CD4-positive, alpha-beta T cell treated with Interleukin-6 for 4 hours (primary cell): ENCODE data around the gene WDHD1.
"Not testable (repeated sequence)": the region's sequence is repeated elsewhere in the genome, so short reads cannot be mapped to it uniquely, and the experiment has no call there.

Experiments
- DNase-seq: peaks from one replicate; pipeline ENCODE4 v3.0.0-alpha.2; 2020; ENCODE audit warnings: mixed read lengths

The WDHD1 gene

GRCh38 chr14:55047301-55048053, 20.6 kb upstream of the WDHD1 start:
- no peak for DNase-seq

- DNase-seq: no peak
Observed at GRCh38 chr14:55045087-55045486, 18.2 kb upstream of the WDHD1 start.

GRCh38 chr14:55043528-55043927, 16.6 kb upstream of the WDHD1 start:
- DNase-seq: no peak

DNA sequence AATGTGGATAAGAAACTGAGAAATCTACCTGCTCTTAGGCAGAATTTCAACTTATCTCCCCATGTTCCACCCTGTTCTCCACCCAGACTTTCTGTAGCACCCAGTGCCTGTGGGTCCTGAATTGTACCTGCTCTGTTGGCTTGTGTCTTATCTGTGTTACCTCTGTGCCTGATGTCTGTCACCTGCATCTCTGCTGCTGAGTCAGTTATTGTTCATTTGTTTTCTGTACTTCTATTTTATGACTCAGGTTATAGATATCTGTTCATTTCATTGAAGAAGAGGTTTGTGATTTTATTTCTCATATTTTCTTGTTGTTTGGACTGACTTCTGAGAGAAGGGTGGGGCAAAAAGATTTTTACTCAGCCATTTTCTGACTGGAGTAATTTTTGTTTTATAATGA, 11.8 kb upstream of the WDHD1 start:
- DNase-seq: no peak

DNA sequence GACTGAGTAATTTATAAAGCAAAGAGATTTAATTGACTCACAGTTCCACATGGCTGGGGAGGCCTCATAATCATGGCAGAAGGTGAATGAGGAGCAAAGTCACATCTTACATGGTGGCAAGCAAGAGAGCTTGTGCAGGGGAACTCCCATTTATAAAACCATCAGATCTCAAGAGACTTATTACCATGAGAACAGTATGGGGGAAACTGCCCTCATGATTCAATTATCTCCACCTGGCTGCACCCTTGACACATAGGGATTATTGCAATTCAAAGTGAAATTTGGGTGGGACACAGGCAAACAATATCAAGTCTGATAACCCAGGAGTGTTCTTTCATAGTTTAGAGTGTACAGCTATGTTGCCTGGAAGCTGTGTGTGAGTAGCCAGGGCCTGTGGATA, 11.1 kb upstream of the WDHD1 start:
- DNase-seq: not testable (repeated sequence)

DNA sequence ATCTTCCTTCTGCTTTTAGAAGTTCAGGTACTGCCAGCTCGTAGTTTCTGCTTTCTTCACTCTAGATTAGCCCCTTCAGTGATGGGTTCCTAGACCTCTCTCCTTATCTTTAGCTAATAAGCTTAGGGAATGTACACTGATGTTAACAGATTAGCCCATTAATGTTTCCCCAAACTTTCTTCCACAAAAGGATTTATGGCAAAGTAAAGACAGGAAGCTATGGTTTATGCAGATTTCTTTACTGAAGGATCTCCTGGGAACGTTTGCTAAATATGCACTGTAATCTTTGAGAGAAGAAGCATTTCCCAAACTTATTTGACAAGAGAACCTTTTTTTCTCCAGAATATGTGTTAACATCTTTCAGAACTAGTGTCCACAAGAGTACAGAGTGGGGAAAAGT, 4.3 kb upstream of the WDHD1 start:
- DNase-seq: no peak

DNA sequence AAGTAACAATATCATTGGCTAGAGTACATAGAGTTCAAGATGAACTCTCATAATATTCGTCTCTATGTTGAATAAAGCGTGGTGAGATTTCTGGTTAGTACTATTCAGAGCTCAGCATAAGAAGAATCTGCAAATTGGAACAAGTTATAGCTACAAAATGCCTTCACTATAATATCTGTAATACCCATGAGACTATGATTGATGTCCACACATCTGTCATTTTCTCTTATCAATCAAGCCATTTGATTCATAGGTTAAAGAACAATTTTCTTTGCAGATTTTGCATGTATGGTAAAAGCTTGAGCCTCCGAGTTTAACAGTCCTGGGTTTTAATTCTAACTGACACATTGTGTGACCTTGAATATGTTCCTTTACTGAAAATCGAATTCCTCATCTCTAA, 1.6 kb upstream of the WDHD1 start:
- no peak for DNase-seq

DNA sequence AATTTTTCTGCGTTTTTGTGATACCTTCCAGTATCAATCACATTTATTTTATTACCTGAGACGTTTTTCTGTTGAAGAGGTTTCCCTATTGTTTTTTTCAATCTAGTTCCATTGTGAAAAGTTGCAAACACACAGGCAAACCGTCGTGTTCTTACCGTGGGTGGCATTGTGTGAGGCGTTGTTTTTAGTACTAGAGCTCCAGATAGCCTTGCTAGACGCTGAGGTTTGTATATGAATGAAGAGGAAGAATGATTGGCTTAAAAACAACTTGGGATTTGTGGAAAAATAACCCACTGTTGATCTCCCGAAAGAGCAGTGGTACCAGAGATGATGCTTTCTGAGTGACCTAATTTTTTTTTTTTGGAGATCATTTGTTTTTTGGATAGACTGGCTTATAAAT, 1.2 kb upstream of the WDHD1 start:
- no peak for DNase-seq

GRCh38 chr14:55026441-55026792, 482 bp downstream of the WDHD1 start:
- DNase-seq: no peak

- no peak for DNase-seq
Observed at GRCh38 chr14:55025948-55026347, 951 bp downstream of the WDHD1 start.

- DNase-seq: not testable (repeated sequence)
Observed at GRCh38 chr14:55024365-55024764, 2.5 kb downstream of the WDHD1 start.

- DNase-seq: no peak
Observed at GRCh38 chr14:55019968-55020554, 6.8 kb downstream of the WDHD1 start.

- no peak for DNase-seq
Observed at GRCh38 chr14:55015006-55015405, 11.9 kb downstream of the WDHD1 start.

GRCh38 chr14:55005071-55005470, 21.8 kb downstream of the WDHD1 start:
- DNase-seq: no peak

- no peak for DNase-seq
Observed at GRCh38 chr14:55000381-55000780, 26.5 kb downstream of the WDHD1 start.

GRCh38 chr14:54985156-54985555, 41.7 kb downstream of the WDHD1 start:
- no peak for DNase-seq

- DNase-seq: no peak
Observed at GRCh38 chr14:54981698-54982097, 45.2 kb downstream of the WDHD1 start.

- DNase-seq: no peak
Observed at GRCh38 chr14:54979039-54979438, 47.9 kb downstream of the WDHD1 start.

DNA sequence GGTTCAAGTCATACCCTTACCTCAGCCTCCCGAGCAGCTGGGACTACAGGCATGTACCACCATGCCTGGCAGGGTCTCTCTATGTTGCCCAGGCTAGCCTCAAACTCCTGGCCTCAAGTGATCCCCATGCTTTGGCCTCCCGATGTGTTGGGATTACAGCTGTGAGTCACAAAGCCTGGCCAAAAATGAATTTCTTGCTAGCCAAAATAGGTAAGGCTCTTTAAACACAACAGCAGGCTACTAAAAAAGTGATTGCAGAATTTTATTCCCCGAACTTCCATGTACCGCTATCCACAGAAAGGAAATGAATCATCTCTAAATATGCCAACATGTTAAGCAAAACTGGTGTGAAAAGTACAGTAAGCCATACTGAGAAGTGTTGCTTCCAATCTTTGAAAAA, 50.6 kb downstream of the WDHD1 start:
- no peak for DNase-seq

DNA sequence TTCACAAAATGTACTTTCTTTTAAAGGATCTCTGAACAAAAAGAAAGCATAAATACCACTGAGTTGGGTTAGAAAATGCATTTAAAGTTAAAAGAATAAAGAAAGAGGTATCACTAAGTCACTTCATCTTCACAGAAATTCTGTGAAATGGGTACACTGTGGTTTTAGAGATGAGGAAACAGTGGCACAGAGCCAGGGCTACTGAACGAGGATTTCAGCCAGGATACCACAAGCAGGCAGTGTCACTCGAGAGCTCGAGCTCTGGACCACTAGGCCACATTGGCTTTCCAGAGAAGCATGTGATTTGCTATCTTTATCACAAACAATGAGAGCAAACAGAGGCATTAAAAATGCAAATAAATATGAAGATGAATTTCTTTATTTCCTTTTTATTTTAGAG, 51.0 kb downstream of the WDHD1 start:
- DNase-seq: no peak

DNA sequence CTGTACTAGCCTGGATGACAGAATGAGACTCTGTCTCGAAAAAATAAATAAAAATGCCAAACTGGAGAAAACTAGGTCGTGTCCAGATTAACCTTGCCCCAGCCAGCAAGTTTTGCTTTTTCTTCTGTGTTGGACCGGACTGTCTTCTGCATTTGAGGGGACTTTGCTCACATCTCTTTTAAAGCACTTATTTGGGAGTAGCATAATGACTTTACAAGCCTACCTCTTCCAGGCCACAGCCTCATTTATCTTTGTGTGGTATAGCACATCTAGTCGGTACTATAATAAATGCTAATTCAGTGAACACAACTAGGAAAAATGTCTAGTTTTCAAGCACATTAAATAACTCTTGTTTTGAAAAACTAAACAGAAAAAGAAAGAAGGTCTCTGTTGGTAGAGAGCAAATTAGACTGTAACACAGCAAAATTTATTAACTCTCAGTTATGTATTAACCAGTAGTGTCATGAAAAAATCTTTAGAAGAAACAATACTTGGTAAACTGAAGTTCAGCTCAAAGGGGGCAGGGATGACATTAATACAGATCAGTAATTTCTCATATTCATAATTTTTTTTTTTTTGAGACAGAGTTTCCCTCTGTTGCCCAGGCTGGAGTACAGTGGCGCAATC, 52.0 kb downstream of the WDHD1 start:
- DNase-seq: no peak

GRCh38 chr14:54967496-54967895, 59.4 kb downstream of the WDHD1 start:
- no peak for DNase-seq

DNA sequence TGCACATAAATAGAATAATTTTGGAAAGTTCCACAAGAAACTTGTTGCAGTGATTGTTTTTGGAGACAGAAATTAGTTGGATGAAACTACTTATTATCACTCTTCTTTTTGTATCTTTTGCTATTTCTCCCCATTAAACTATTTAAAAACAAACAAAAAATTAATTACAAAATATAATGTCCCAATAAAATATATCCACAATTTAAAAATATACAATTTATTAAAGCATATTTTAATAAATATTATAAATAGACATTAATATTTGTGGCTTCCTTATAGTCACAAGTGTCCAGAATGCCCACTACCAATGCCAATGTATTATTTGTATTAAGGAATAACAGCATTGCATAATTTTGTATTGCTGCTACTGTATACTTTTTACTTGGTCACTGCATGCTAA, 71.8 kb downstream of the WDHD1 start:
- DNase-seq: no peak

DNA sequence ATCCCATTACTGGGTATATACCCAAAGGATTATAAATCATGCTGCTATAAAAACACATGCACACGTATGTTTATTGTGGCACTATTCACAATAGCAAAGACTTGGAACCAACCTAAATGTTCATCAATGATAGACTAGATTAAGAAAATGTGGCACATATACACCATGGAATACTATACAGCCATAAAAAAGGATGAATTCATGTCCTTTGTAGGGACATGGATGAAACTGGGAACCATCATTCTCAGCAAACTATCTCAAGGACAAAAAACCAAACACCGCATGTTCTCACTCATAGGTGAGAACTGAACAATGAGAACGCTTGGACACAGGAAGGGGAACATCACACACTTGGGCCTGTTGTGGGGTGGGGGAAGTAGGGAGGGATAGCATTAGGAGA, 73.3 kb downstream of the WDHD1 start:
- DNase-seq: not testable (repeated sequence)

DNA sequence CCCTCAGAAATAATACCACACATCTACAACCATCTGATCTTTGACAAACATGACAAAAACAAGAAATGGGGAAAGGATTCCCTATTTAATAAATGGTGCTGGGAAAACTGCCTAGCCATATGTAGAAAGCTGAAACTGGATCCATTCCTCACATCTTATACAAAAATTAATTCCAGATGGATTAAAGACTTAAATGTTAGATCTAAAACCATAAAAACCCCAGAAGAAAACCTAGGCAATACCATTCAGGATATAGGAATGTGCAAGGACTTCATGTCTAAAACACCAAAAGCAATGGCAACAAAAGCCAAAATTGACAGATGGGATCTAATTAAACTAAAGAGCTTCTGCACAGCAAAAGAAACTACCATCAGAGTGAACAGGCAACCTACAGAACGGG, 74.1 kb downstream of the WDHD1 start:
- not testable (repeated sequence) for DNase-seq
